AG04449 (cell line): Measurements from ENCODE around the gene MAML2.
A peak's percentile ranks its signal among the peaks of the same experiment; 100 is the strongest.

Experiments
- CTCF ChIA-PET: fragments of 350-600 bp; formaldehyde crosslinking; extraction: SDS; loops from one replicate; lab custom pipeline; 2021; ENCODE audit warnings: antibody characterized with exemption; lab: Yijun Ruan, JAX
- POLR2A ChIA-PET: fragments of 400-600, 350-600 bp; formaldehyde crosslinking; extraction: SDS; loops from one replicate; lab custom pipeline; 2020; ENCODE audit warnings: antibody characterized with exemption, inconsistent platforms; lab: Yijun Ruan, JAX
- DNase-seq: peaks from one replicate; pipeline ENCODE4 v3.0.0-alpha.2; 2010; ENCODE audit warnings: low read depth, low spot score
- H3K4me3 ChIP-seq: 2 replicates; pipeline ENCODE4 v1.5.1; 2011; ENCODE audit warnings: low read depth, mild to moderate bottlenecking, control low read depth, low read length
- CTCF ChIP-seq: IDR thresholded peaks from one replicate; pipeline ENCODE4 v1.5.1; 2011; ENCODE audit warnings: mild to moderate bottlenecking, moderate library complexity, low read length, control low read depth, inconsistent platforms; ENCODE audit not compliant: insufficient read depth; ENCODE audit errors: missing control alignments

The MAML2 gene

GRCh38 chr11:96256215-96257011 lies 86.6 kb downstream of the MAML2 start:
- ChIA-PET CTCF (interaction anchor here (0.7 to 1.5 kb wide), 3 partner anchors 13 to 101 kb away, joined by 3 to 4 read pairs (median 4); partner anchors contain the start of gene MAML2), POLR2A (interaction anchor here (1.0 to 1.3 kb wide), 2 partner anchors 13 to 87 kb away, joined by 3 read pairs; partner anchors contain the start of gene MAML2)
- TF ChIP-seq CTCF = no peak
- no peak overlapping the region for H3K4me3 ChIP-seq
- no peak for DNase-seq

- no peak overlapping the region for H3K4me3 ChIP-seq
- POLR2A ChIA-PET = no interaction called here
- TF ChIP-seq CTCF = no peak
- CTCF ChIA-PET = interaction anchor here (0.7 to 2.5 kb wide), 4 partner anchors 12 to 452 kb away, joined by 3 to 10 read pairs (median 3); partner anchors contain the start of gene MAML2
- DNase-seq = no peak
Measured at GRCh38 chr11:96254854-96255253, 88.1 kb downstream of the MAML2 start.

- CTCF ChIA-PET = interaction anchor here (2.5 kb wide), 1 partner anchor 89 kb away, joined by 10 read pairs; the partner anchor contains the start of gene MAML2
- POLR2A ChIA-PET = no interaction called here
- TF ChIP-seq CTCF = no peak
- DNase-seq = no peak
- H3K4me3 ChIP-seq = no peak overlapping the region
Measured at GRCh38 chr11:96254087-96254486, 88.9 kb downstream of the MAML2 start.

- no peak overlapping the region for H3K4me3 ChIP-seq
- ChIA-PET CTCF (interaction anchor here (1.0 kb wide), 1 partner anchor 96 kb away, joined by 3 read pairs; no protein-coding TSS in a partner anchor), POLR2A (interaction anchor here (0.8 to 1.2 kb wide), 2 partner anchors 96 to 143 kb away, joined by 3 to 5 read pairs; partner anchors contain the start of genes CCDC82, JRKL and MAML2)
- no peak for DNase-seq
- TF ChIP-seq CTCF = no peak
Measured at GRCh38 chr11:96246718-96247552, 96.1 kb downstream of the MAML2 start.

GRCh38 chr11:96242971-96243647 lies 99.9 kb downstream of the MAML2 start:
- H3K4me3 ChIP-seq = peak overlapping the region; percentile 51
- no peak for TF ChIP-seq CTCF
- DNase-seq = peak; percentile 91
- CTCF ChIA-PET = interaction anchor here (0.8 to 4.1 kb wide), 7 partner anchors 12 to 189 kb away, joined by 3 to 23 read pairs (median 3); partner anchors contain the start of gene MAML2
- POLR2A ChIA-PET = interaction anchor here (0.6 to 1.7 kb wide), 9 partner anchors 13 to 146 kb away, joined by 3 to 7 read pairs (median 3); partner anchors contain the start of gene MAML2
